Transverse colon (tissue), 4 donors: ENCODE results near the gene STK32B. TPM values are rescaled to one million over a fixed set of nuclear protein-coding genes. Genes with fewer than 3 reads are reported as not detected.

ENCODE experiments used
- DNase-seq: peaks from one replicate; pipeline ENCODE4 v3.0.0-alpha.2; 2019
- H3K27ac ChIP-seq, 4 donors: fragments of 200-600 bp; sonication (generic); 2 replicates each; pipeline ENCODE4 v1.5.1; 2016 to 2018; ENCODE audit warnings: inconsistent platforms in 4 of 4
- H3K27me3 ChIP-seq: fragments of 200-600 bp; sonication (generic); 2 replicates; pipeline ENCODE4 v1.5.1; 2017; ENCODE audit warnings: inconsistent platforms
- H3K36me3 ChIP-seq, 4 donors: fragments of 200-600 bp; sonication (generic); 2 replicates each; pipeline ENCODE4 v1.5.1; 2017 to 2019; ENCODE audit warnings: inconsistent platforms in 4 of 4
- H3K4me1 ChIP-seq, 4 donors: fragments of 200-600 bp; sonication (generic); 2 replicates each; pipeline ENCODE4 v1.5.1; 2017 to 2020; ENCODE audit warnings: inconsistent platforms in 4 of 4
- H3K4me3 ChIP-seq, 4 donors: fragments of 200-600 bp; sonication (generic); 1 replicate in 1 of 4; 2 replicates in 3 of 4; pipeline versions ENCODE4 v1.5.1 to v1.6.1; 2017 to 2019; ENCODE audit warnings: inconsistent platforms in 4 of 4
- H3K9me3 ChIP-seq, 2 donors: fragments of 200-600 bp; sonication (generic); 2 replicates each; pipeline ENCODE4 v1.5.1; 2017 to 2019; ENCODE audit warnings: inconsistent platforms in 2 of 2
- EP300 ChIP-seq: sonication (generic); formaldehyde crosslinking; IDR thresholded peaks from one replicate; pipeline ENCODE4 v1.6.1; 2017; ENCODE audit warnings: antibody characterized with exemption, low read depth
- POLR2A ChIP-seq: fragments of 450-650 bp; IDR thresholded peaks from one replicate; pipeline ENCODE4 v1.6.1; 2016; ENCODE audit warnings: antibody characterized with exemption, mild to moderate bottlenecking, moderate library complexity
- POLR2AphosphoS5 ChIP-seq, 3 donors: sonication (generic); formaldehyde crosslinking; IDR thresholded peaks; one replicate each; pipeline ENCODE4 v1.6.1; 2016; ENCODE audit warnings: antibody characterized with exemption in 3 of 3
- WGBS, 2 donors: methylation state at CpG; one replicate each; pipeline ENCODE4 v1.1.5; 2018; ENCODE audit warnings: low coverage in 1 of 2; 5-methylcytosine and 5-hydroxymethylcytosine counted together
- in situ Hi-C, 4 donors: fragments of 200-750 bp; cut with MboI; loops; one replicate each; pipeline versions ENCODE4 v1.15.0 to v1.15.1; 2017; ENCODE audit warnings: low sequenced_read_pairs in 3 of 4, low pct_ligation_motif_present in 1 of 4, low pct_unique_long_range_greater_than_20kb in 1 of 4
- intact Hi-C: fragments of 100-400 bp; cut with DNase I; formaldehyde crosslinking; loops from one replicate; pipeline ENCODE4 v1.15.1; 2023; ENCODE audit warnings: low total_unique reads
- total RNA-seq, 4 donors: library from RNA; depleted of rRNA; stranded (reverse); fragments of >200 nt; gene quantifications; one replicate each; pipeline ENCODE4 v1.1.0, GENCODE V29; 2016
- TF ChIP-seq, protein P1 (sequence below), 5 experiments: fragments of 200-600 bp in 3 of 5; fragments of 450-650 bp in 2 of 5; sonication (generic) in 3 of 5; IDR thresholded peaks; 1 replicate in 2 of 5; 2 replicates in 3 of 5; pipeline ENCODE4 v1.5.1; 2016 to 2017; ENCODE audit warnings: antibody characterized with exemption in 5 of 5, inconsistent platforms in 3 of 5, mild to moderate bottlenecking in 2 of 5, moderate library complexity in 1 of 5

The STK32B gene
- total RNA-seq, 4 donors from 2014 or later, result 0.37 to 1.1 (median 0.64) TPM

DNA sequence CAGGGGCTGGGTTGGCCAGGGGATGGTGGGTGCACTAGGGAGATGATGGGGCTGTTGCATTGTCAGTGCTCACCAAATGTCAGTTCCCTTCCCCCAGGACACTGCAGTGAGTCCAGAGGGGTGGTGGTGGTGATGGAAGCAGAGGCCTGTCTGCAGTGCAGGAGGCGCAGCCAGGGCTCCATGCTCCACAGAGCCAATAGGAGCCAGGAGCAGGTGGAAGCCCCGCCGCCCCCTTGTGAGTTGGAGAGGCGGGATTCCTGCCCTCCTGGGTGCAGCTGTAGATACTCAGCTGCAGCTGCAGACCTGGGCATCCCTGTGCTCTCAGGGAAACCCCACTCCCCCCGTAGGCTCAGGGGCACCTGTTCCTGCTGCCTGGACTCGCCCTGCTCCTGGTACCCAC lies 372.4 kb downstream of the STK32B start:
- Histone ChIP-seq H3K4me3 (no peak overlapping the region), H3K27me3 (no peaks in the 10 kb centered on the region), H3K27ac (no peak overlapping the region), H3K9me3 (no peaks in the 10 kb centered on the region), H3K36me3 (no peaks in the 10 kb centered on the region), H3K4me1 (no peaks in the 10 kb centered on the region)
- DNase-seq, result no peak
- 68% methylated on average over 2 of the region's 6 CpGs; no CpG with 5 or more reads in 1 of the 2 donors for WGBS, 2 donors
- in situ Hi-C loops (no loop called here), intact Hi-C loops (no loop called here)
- TF ChIP-seq EP300 (no peak), POLR2A (no peak), POLR2AphosphoS5 (IDR thresholded peaks at IDR 0.05) (no peak)
- TF ChIP-seq, protein P1, sequence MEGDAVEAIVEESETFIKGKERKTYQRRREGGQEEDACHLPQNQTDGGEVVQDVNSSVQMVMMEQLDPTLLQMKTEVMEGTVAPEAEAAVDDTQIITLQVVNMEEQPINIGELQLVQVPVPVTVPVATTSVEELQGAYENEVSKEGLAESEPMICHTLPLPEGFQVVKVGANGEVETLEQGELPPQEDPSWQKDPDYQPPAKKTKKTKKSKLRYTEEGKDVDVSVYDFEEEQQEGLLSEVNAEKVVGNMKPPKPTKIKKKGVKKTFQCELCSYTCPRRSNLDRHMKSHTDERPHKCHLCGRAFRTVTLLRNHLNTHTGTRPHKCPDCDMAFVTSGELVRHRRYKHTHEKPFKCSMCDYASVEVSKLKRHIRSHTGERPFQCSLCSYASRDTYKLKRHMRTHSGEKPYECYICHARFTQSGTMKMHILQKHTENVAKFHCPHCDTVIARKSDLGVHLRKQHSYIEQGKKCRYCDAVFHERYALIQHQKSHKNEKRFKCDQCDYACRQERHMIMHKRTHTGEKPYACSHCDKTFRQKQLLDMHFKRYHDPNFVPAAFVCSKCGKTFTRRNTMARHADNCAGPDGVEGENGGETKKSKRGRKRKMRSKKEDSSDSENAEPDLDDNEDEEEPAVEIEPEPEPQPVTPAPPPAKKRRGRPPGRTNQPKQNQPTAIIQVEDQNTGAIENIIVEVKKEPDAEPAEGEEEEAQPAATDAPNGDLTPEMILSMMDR (IDR thresholded peaks at IDR 0.05), result no peak

DNA sequence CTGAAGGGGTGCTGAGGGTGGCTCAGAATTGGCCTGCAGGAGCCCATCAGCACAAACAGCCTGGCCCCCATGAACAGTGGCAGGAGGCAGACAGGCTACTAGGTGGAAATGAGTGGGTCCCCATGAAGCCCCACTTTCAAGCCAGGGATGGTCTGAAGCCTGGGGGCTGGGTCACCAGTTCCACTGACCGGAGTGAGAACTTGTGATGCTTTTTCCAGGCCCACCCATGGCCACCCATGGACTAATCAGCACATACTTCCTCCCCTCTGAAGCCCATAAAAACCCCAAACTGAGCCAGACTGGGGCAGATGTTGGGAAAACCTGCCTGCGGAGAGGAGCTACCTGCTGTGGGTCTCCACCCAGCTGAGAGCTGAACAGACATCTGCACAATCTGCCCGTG lies 372.9 kb downstream of the STK32B start:
- H3K4me1 ChIP-seq, result no peaks in the 10 kb centered on the region
- no peaks in the 10 kb centered on the region for H3K27me3 ChIP-seq
- in situ Hi-C loops (no loop called here), intact Hi-C loops (no loop called here)
- no peaks in the 10 kb centered on the region for H3K36me3 ChIP-seq
- H3K4me3 ChIP-seq, result no peak overlapping the region
- no peak overlapping the region for H3K27ac ChIP-seq
- WGBS, 2 donors, result 80% methylated on average over 3 of the region's 3 CpGs; no CpG with 5 or more reads in 1 of the 2 donors
- H3K9me3 ChIP-seq, result no peaks in the 10 kb centered on the region
- no peak for DNase-seq
- TF ChIP-seq POLR2A, result no peak
- no peak for TF ChIP-seq POLR2AphosphoS5 (IDR thresholded peaks at IDR 0.05)
- TF ChIP-seq EP300, result no peak
- TF ChIP-seq, protein P1 (IDR thresholded peaks at IDR 0.05), result no peak

DNA sequence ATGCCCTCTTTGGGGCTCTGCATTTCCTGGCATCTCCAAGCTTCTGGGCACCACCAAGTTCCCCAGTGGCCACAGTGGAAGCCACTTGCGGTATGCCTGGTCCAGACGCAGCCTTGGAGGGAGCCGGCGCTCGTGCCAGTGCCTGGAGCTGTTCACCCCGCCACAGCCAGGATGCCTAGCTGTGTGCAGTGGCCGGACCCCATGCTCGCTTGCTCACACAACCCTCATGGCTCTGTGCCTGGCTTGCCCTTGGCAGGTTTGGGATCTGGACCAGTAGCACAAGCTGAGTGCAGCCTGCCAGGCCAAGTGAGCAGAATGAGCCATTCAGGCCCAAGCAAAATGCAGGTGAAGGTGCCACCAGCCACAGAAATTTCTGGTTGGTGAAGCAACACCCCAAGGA lies 373.6 kb downstream of the STK32B start:
- Histone ChIP-seq H3K4me3 (no peak overlapping the region), H3K36me3 (no peaks in the 10 kb centered on the region), H3K4me1 (no peaks in the 10 kb centered on the region), H3K9me3 (no peaks in the 10 kb centered on the region), H3K27me3 (no peaks in the 10 kb centered on the region), H3K27ac (no peak overlapping the region)
- in situ Hi-C loops, result no loop called here
- WGBS, 2 donors, result 93% methylated on average over 2 of the region's 8 CpGs; no CpG with 5 or more reads in 1 of the 2 donors
- intact Hi-C loops, result no loop called here
- TF ChIP-seq, protein P1 (IDR thresholded peaks at IDR 0.05), result no peak
- TF ChIP-seq POLR2AphosphoS5 (IDR thresholded peaks at IDR 0.05), result no peak
- TF ChIP-seq EP300, result no peak
- no peak for TF ChIP-seq POLR2A
- no peak for DNase-seq

DNA sequence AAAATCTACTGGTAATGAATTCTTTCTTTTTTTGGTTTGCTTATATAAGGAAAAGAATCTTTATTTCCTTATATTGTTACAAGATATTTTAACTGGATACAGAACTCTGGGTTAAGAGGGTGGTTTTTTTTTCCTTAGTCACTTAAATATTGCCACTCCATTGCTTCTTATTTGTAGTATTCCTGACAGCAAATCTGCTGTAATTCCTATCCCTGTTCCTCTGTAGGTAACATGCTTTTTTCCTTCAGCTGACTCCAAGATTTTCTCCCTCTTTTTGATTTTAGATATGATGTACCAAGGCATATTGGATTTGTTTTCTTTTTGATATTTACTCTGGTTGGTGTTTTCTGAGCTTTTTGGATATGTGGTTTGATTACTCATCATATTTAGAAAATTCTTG lies 378.5 kb downstream of the STK32B start:
- no peak overlapping the region for H3K27ac ChIP-seq
- TF ChIP-seq, protein P1 (IDR thresholded peaks at IDR 0.05), result no peak
- no peak for TF ChIP-seq POLR2AphosphoS5 (IDR thresholded peaks at IDR 0.05)
- no peak for TF ChIP-seq EP300
- TF ChIP-seq POLR2A, result no peak
- intact Hi-C loops (loop anchor here (2.0 kb wide), 1 partner anchor 51 kb away; no protein-coding TSS in a partner anchor), in situ Hi-C loops (no loop called here)
- H3K4me1 ChIP-seq, result no peaks in the 10 kb centered on the region
- no peak overlapping the region for H3K4me3 ChIP-seq
- DNase-seq, result no peak
- H3K9me3 ChIP-seq, result no peaks in the 10 kb centered on the region
- no peaks in the 10 kb centered on the region for H3K27me3 ChIP-seq
- no peaks in the 10 kb centered on the region for H3K36me3 ChIP-seq
